Measurements from ENCODE around the gene MRPS18B. TPM values are rescaled to one million over a fixed set of nuclear protein-coding genes. Genes with fewer than 3 reads are reported as not detected.

MRPS18B gene
- total RNA-seq, 5 donors from 2014 or later (not counting 1 experiment from before 2014, with no cell fraction given): 20.7 to 55.5 (median 50.2) TPM

GRCh38 chr6:30571762-30572082, 45.9 kb upstream of the MRPS18B start:
- H3K36me3 Mint-ChIP-seq: peaks cover 3% of the 10 kb centered on the region
- Histone ChIP-seq H3K27me3 (replicated peaks in 1 of 2; ENCODE audit: control insufficient read depth in 2 of 2, extremely low read depth in 1 of 2, insufficient read depth in 2 of 2, low read length in 1 of 2) (no peaks in the 10 kb centered on the region), H3K4me1 (ENCODE audit: control insufficient read depth in 1 of 2, extremely low read depth in 1 of 2, insufficient read depth in 2 of 2, low read length in 2 of 2) (peaks cover 27 to 43% of the 10 kb centered on the region in 2 experiments), H3K27ac (ENCODE audit: low read length) (peak overlapping the region; percentile 87), H3K9me3 (no peaks in the 10 kb centered on the region), H3K36me3 (ENCODE audit: control insufficient read depth in 2 of 2, extremely low read depth in 1 of 2, insufficient read depth in 1 of 2, low read length in 1 of 2) (peaks cover 3 to 12% of the 10 kb centered on the region in 2 donors), H3K4me3 (ENCODE audit: control insufficient read depth in 1 of 2, extremely low read depth in 1 of 2, low read length in 1 of 2) (peak overlapping the region; percentile 71 to 92)
- H3K4me1 Mint-ChIP-seq: peaks cover 64 to 74% (median 68%) of the 10 kb centered on the region in 3 donors
- no peaks in the 10 kb centered on the region for H3K27me3 Mint-ChIP-seq
- ChIA-PET POLR2A (interaction anchor here (0.5 to 2.3 kb wide), 9 partner anchors 9 to 60 kb away, joined by 3 to 21 read pairs (median 4); partner anchors contain the start of genes GNL1 (in 1 of the 2) and PRR3 (in 1 of the 2)), CTCF (interaction anchor here in 1 of 2 donors (0.9 to 2.1 kb wide), 7 partner anchors 13 to 46 kb away, joined by 3 to 15 read pairs (median 5); partner anchors contain the start of genes MRPS18B and PRR3)
- H3K9me3 Mint-ChIP-seq: no peaks in the 10 kb centered on the region
- WGBS (ENCODE audit: insufficient coverage): 0% methylated on average over 1 of the region's 8 CpGs
- H3K4me3 Mint-ChIP-seq: peak overlapping the region; percentile 97 to 100 (median 98)
- no peak for ATAC-seq (replicated peaks in 1 of 4)
- no peak for DNase-seq
- peak overlapping the region; percentile 98 to 99 for H3K27ac Mint-ChIP-seq

GRCh38 chr6:30572148-30572547, 45.5 kb upstream of the MRPS18B start:
- no peaks in the 10 kb centered on the region for H3K27me3 Mint-ChIP-seq
- H3K9me3 Mint-ChIP-seq: no peaks in the 10 kb centered on the region
- CTCF ChIA-PET: no interaction called here
- H3K27ac Mint-ChIP-seq: peak overlapping the region; percentile 98 to 99
- H3K4me1 ChIP-seq (ENCODE audit: control insufficient read depth in 1 of 2, extremely low read depth in 1 of 2, insufficient read depth in 2 of 2, low read length in 2 of 2): peaks cover 27 to 43% of the 10 kb centered on the region in 2 experiments
- H3K27ac ChIP-seq (ENCODE audit: low read length): peak overlapping the region; percentile 87
- H3K27me3 ChIP-seq (replicated peaks in 1 of 2; ENCODE audit: control insufficient read depth in 2 of 2, extremely low read depth in 1 of 2, insufficient read depth in 2 of 2, low read length in 1 of 2): no peaks in the 10 kb centered on the region
- no peak for ATAC-seq (replicated peaks in 1 of 4)
- no peaks in the 10 kb centered on the region for H3K9me3 ChIP-seq
- peaks cover 65 to 75% (median 71%) of the 10 kb centered on the region in 3 donors for H3K4me1 Mint-ChIP-seq
- peaks cover 7% of the 10 kb centered on the region for H3K36me3 Mint-ChIP-seq
- peaks cover 4 to 17% of the 10 kb centered on the region in 2 donors for H3K36me3 ChIP-seq (ENCODE audit: control insufficient read depth in 2 of 2, extremely low read depth in 1 of 2, insufficient read depth in 1 of 2, low read length in 1 of 2)
- H3K4me3 Mint-ChIP-seq: peak overlapping the region; percentile 97 to 100 (median 98)
- peak overlapping the region; percentile 71 to 92 for H3K4me3 ChIP-seq (ENCODE audit: control insufficient read depth in 1 of 2, extremely low read depth in 1 of 2, low read length in 1 of 2)
- no peak for DNase-seq
- POLR2A ChIA-PET: interaction anchor here in 1 of 2 donors (1.0 kb wide), 1 partner anchor 42 kb away, joined by 3 read pairs; no protein-coding TSS in a partner anchor

GRCh38 chr6:30573113-30573512, 44.5 kb upstream of the MRPS18B start:
- peaks cover 65 to 79% (median 70%) of the 10 kb centered on the region in 3 donors for H3K4me1 Mint-ChIP-seq
- no peak overlapping the region for H3K4me3 ChIP-seq (ENCODE audit: control insufficient read depth in 1 of 2, extremely low read depth in 1 of 2, low read length in 1 of 2)
- ChIA-PET POLR2A (interaction anchor here in 1 of 2 donors (1.1 kb wide), 1 partner anchor 42 kb away, joined by 5 read pairs; no protein-coding TSS in a partner anchor), CTCF (interaction anchor here in 1 of 2 donors (1.2 kb wide), 1 partner anchor 32 kb away, joined by 5 read pairs; no protein-coding TSS in a partner anchor)
- peaks cover 12 to 26% of the 10 kb centered on the region in 2 donors for H3K36me3 ChIP-seq (ENCODE audit: control insufficient read depth in 2 of 2, extremely low read depth in 1 of 2, insufficient read depth in 1 of 2, low read length in 1 of 2)
- ATAC-seq (replicated peaks in 1 of 4): no peak
- H3K27me3 ChIP-seq (replicated peaks in 1 of 2; ENCODE audit: control insufficient read depth in 2 of 2, extremely low read depth in 1 of 2, insufficient read depth in 2 of 2, low read length in 1 of 2): no peaks in the 10 kb centered on the region
- no peaks in the 10 kb centered on the region for H3K27me3 Mint-ChIP-seq
- WGBS (ENCODE audit: insufficient coverage): 50% methylated on average over 4 of the region's 4 CpGs
- H3K9me3 Mint-ChIP-seq: no peaks in the 10 kb centered on the region
- no peaks in the 10 kb centered on the region for H3K9me3 ChIP-seq
- peaks cover 17% of the 10 kb centered on the region for H3K36me3 Mint-ChIP-seq
- peak overlapping the region; percentile 97 to 100 (median 98) for H3K4me3 Mint-ChIP-seq
- no peak overlapping the region for H3K27ac ChIP-seq (ENCODE audit: low read length)
- H3K4me1 ChIP-seq (ENCODE audit: control insufficient read depth in 1 of 2, extremely low read depth in 1 of 2, insufficient read depth in 2 of 2, low read length in 2 of 2): peaks cover 27 to 40% of the 10 kb centered on the region in 2 experiments
- DNase-seq: no peak
- peak overlapping the region; percentile 1 to 41 for H3K27ac Mint-ChIP-seq

DNA sequence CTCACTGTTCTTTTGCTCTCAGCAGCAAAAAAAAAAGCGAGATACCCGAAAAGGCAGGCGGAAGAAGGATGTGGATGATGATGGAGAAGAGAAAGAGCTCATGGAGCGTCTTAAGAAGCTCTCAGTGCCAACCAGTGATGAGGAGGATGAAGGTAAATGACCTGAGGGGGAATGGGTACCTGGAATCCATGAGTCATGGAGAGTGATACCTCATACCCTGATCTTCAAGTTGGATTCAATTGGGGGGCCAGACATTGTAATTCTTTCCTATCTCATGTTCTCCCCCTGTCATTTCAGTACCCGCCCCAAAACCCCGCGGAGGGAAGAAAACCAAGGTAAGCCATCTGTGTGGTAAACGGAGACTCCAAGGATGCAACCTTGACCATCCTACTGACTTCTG, 39.6 kb upstream of the MRPS18B start:
- ATAC-seq (replicated peaks in 1 of 4) (no peak), DNase-seq (no peak)
- CTCF ChIA-PET: interaction anchor here in 1 of 2 donors (0.6 kb wide), 1 partner anchor 13 kb away, joined by 3 read pairs; no protein-coding TSS in a partner anchor
- WGBS (ENCODE audit: insufficient coverage): 94% methylated on average over 4 of the region's 8 CpGs
- Mint-ChIP-seq H3K27ac (no peak overlapping the region), H3K4me3 (no peak overlapping the region), H3K27me3 (no peaks in the 10 kb centered on the region), H3K36me3 (peaks cover 51% of the 10 kb centered on the region), H3K9me3 (no peaks in the 10 kb centered on the region), H3K4me1 (peaks cover 28 to 40% (median 31%) of the 10 kb centered on the region in 3 donors)
- H3K36me3 ChIP-seq (ENCODE audit: control insufficient read depth in 2 of 2, extremely low read depth in 1 of 2, insufficient read depth in 1 of 2, low read length in 1 of 2): peaks cover 27 to 71% of the 10 kb centered on the region in 2 donors
- POLR2A ChIA-PET: interaction anchor here (1.5 kb wide), 2 partner anchors 9 to 37 kb away, joined by 3 to 17 read pairs; no protein-coding TSS in a partner anchor
- H3K27me3 ChIP-seq (replicated peaks in 1 of 2; ENCODE audit: control insufficient read depth in 2 of 2, extremely low read depth in 1 of 2, insufficient read depth in 2 of 2, low read length in 1 of 2): no peaks in the 10 kb centered on the region
- H3K4me3 ChIP-seq (ENCODE audit: control insufficient read depth in 1 of 2, extremely low read depth in 1 of 2, low read length in 1 of 2): no peak overlapping the region
- no peaks in the 10 kb centered on the region for H3K9me3 ChIP-seq
- no peak overlapping the region for H3K27ac ChIP-seq (ENCODE audit: low read length)
- H3K4me1 ChIP-seq (ENCODE audit: control insufficient read depth in 1 of 2, extremely low read depth in 1 of 2, insufficient read depth in 2 of 2, low read length in 2 of 2): peaks cover 11 to 12% of the 10 kb centered on the region in 2 experiments

GRCh38 chr6:30583921-30584320, 33.7 kb upstream of the MRPS18B start:
- no peaks in the 10 kb centered on the region for H3K9me3 Mint-ChIP-seq
- no peak overlapping the region for H3K4me3 ChIP-seq (ENCODE audit: control insufficient read depth in 1 of 2, extremely low read depth in 1 of 2, low read length in 1 of 2)
- H3K27me3 ChIP-seq (replicated peaks in 1 of 2; ENCODE audit: control insufficient read depth in 2 of 2, extremely low read depth in 1 of 2, insufficient read depth in 2 of 2, low read length in 1 of 2): no peaks in the 10 kb centered on the region
- ChIA-PET CTCF (interaction anchor here in 1 of 2 donors (0.6 kb wide), 1 partner anchor 12 kb away, joined by 3 read pairs; no protein-coding TSS in a partner anchor), POLR2A (no interaction called here)
- H3K9me3 ChIP-seq: no peaks in the 10 kb centered on the region
- DNase-seq (no peak), ATAC-seq (replicated peaks in 1 of 4) (no peak)
- H3K27ac Mint-ChIP-seq: peak overlapping the region in 1 of 2 donors; percentile 22
- H3K36me3 Mint-ChIP-seq: peaks cover 61% of the 10 kb centered on the region
- no peak overlapping the region for H3K4me3 Mint-ChIP-seq
- no peaks in the 10 kb centered on the region for H3K27me3 Mint-ChIP-seq
- no peaks in the 10 kb centered on the region for H3K4me1 ChIP-seq (ENCODE audit: control insufficient read depth in 1 of 2, extremely low read depth in 1 of 2, insufficient read depth in 2 of 2, low read length in 2 of 2)
- WGBS (ENCODE audit: insufficient coverage): 100% methylated on average over 5 of the region's 5 CpGs
- peaks cover 35 to 89% of the 10 kb centered on the region in 2 donors for H3K36me3 ChIP-seq (ENCODE audit: control insufficient read depth in 2 of 2, extremely low read depth in 1 of 2, insufficient read depth in 1 of 2, low read length in 1 of 2)
- H3K27ac ChIP-seq (ENCODE audit: low read length): no peak overlapping the region
- no peaks in the 10 kb centered on the region for H3K4me1 Mint-ChIP-seq

DNA sequence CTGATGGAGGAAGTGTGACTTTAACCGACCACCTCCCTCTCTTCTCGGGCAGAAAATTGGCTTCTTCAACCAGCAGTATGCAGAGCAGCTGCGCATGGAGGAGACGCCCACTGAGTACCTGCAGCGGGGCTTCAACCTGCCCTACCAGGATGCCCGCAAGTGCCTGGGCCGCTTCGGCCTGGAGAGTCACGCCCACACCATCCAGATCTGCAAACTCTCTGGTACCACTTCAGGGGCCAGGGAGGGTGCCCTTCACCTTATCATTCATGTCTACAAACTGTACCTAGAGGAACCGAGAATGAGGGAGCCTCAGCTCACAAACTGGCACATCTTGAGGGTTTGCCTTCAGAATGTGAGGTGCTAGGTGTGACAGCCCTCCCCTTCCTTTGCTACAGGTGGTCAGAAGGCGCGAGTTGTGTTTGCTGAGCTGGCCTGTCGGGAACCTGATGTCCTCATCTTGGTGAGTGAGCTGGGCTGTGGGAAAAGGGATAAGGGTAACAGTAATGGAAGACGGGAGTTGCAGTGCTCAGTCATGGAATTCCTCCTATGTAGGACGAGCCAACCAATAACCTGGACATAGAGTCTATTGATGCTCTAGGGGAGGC, 27.8 kb upstream of the MRPS18B start:
- no peak for ATAC-seq (replicated peaks in 1 of 4)

More for the DNA sequence above, 27.8 kb upstream of the MRPS18B start:
- peaks cover 55% of the 10 kb centered on the region for H3K36me3 Mint-ChIP-seq
- peak overlapping the region in 1 of 2 donors; percentile 41 for H3K27ac Mint-ChIP-seq
- Histone ChIP-seq H3K9me3 (no peaks in the 10 kb centered on the region), H3K27me3 (replicated peaks in 1 of 2; ENCODE audit: control insufficient read depth in 2 of 2, extremely low read depth in 1 of 2, insufficient read depth in 2 of 2, low read length in 1 of 2) (no peaks in the 10 kb centered on the region), H3K36me3 (ENCODE audit: control insufficient read depth in 2 of 2, extremely low read depth in 1 of 2, insufficient read depth in 1 of 2, low read length in 1 of 2) (peaks cover 12 to 75% of the 10 kb centered on the region in 2 donors), H3K4me1 (ENCODE audit: control insufficient read depth in 1 of 2, extremely low read depth in 1 of 2, insufficient read depth in 2 of 2, low read length in 2 of 2) (no peaks in the 10 kb centered on the region), H3K4me3 (ENCODE audit: control insufficient read depth in 1 of 2, extremely low read depth in 1 of 2, low read length in 1 of 2) (no peak overlapping the region), H3K27ac (ENCODE audit: low read length) (no peak overlapping the region)
- POLR2A ChIA-PET: interaction anchor here in 1 of 2 donors (1.1 kb wide), 1 partner anchor 25 kb away, joined by 11 read pairs; no protein-coding TSS in a partner anchor
- CTCF ChIA-PET: no interaction called here
- WGBS (ENCODE audit: insufficient coverage): 91% methylated on average over 7 of the region's 15 CpGs
- H3K9me3 Mint-ChIP-seq: no peaks in the 10 kb centered on the region
- H3K4me1 Mint-ChIP-seq: peaks cover 3 to 8% (median 8%) of the 10 kb centered on the region in 3 donors
- no peak overlapping the region for H3K4me3 Mint-ChIP-seq
- H3K27me3 Mint-ChIP-seq: no peaks in the 10 kb centered on the region
- DNase-seq: no peak

Measured in T-cell (primary cell).